Mesenchymal stem cell (in vitro differentiated cells and primary cell): ENCODE data around the gene MST1. TPM values are rescaled to one million over a fixed set of nuclear protein-coding genes. Genes with fewer than 3 reads are reported as not detected.

Experiments used
- DNase-seq: peaks from one replicate; pipeline ENCODE4 v3.0.0-alpha.2; 2013
- H2AFZ ChIP-seq: one replicate; pipeline ENCODE4 v1.6.1; 2013; ENCODE audit warnings: low read depth, mild to moderate bottlenecking, control low read depth, inconsistent platforms, low read length, moderate library complexity
- H2AK5ac ChIP-seq: 2 replicates; pipeline ENCODE4 v1.6.1; 2013; ENCODE audit warnings: low read length, moderate library complexity, mild to moderate bottlenecking, inconsistent platforms; ENCODE audit not compliant: severe bottlenecking
- H2BK120ac ChIP-seq: one replicate; pipeline ENCODE4 v1.6.1; 2013; ENCODE audit warnings: low read depth, mild to moderate bottlenecking, inconsistent platforms, low read length, moderate library complexity
- H2BK12ac ChIP-seq, 2 experiments: one replicate each; pipeline ENCODE4 v1.6.1; 2013; ENCODE audit warnings: inconsistent platforms in 2 of 2, low read length in 2 of 2, mild to moderate bottlenecking in 2 of 2, moderate library complexity in 2 of 2, control low read depth in 1 of 2
- H2BK15ac ChIP-seq: one replicate; pipeline ENCODE4 v1.6.1; 2013; ENCODE audit warnings: mild to moderate bottlenecking, low read depth, inconsistent platforms; ENCODE audit not compliant: poor library complexity, severe bottlenecking
- H2BK5ac ChIP-seq: 2 replicates; pipeline ENCODE4 v1.6.1; 2013; ENCODE audit warnings: low read depth, mild to moderate bottlenecking, low read length, control low read depth, inconsistent platforms; ENCODE audit not compliant: poor library complexity, severe bottlenecking
- H3K14ac ChIP-seq, 2 experiments: one replicate each; pipeline ENCODE4 v1.6.1; 2013; ENCODE audit warnings: inconsistent platforms in 2 of 2, low read length in 2 of 2, control low read depth in 1 of 2, mild to moderate bottlenecking in 1 of 2, moderate library complexity in 1 of 2
- H3K18ac ChIP-seq, 2 experiments: one replicate each; pipeline ENCODE4 v1.6.1; 2013; ENCODE audit warnings: inconsistent platforms in 2 of 2, low read length in 2 of 2, control low read depth in 1 of 2, low read depth in 1 of 2, mild to moderate bottlenecking in 1 of 2
- H3K23ac ChIP-seq, 2 experiments: one replicate each; pipeline ENCODE4 v1.6.1; 2013; ENCODE audit warnings: inconsistent platforms in 2 of 2, low read length in 2 of 2, mild to moderate bottlenecking in 2 of 2, moderate library complexity in 2 of 2, control low read depth in 1 of 2
- H3K27ac ChIP-seq: 2 replicates; pipeline ENCODE4 v1.5.1; 2013; ENCODE audit warnings: mild to moderate bottlenecking, moderate library complexity, low read length, control low read depth, inconsistent platforms; ENCODE audit not compliant: poor library complexity, severe bottlenecking
- H3K27me3 ChIP-seq, 2 experiments: 2 replicates each; pipeline versions ENCODE4 v1.6.1 to v1.7.0; 2013; ENCODE audit warnings: low read length in 2 of 2, mild to moderate bottlenecking in 2 of 2, moderate library complexity in 2 of 2, control low read depth in 1 of 2, inconsistent platforms in 1 of 2; ENCODE audit not compliant: control insufficient read depth in 1 of 2, insufficient read depth in 1 of 2
- H3K36me3 ChIP-seq, 2 experiments: 2 replicates each; pipeline versions ENCODE4 v1.6.1 to v1.7.0; 2013; ENCODE audit warnings: low read length in 2 of 2, control low read depth in 1 of 2, inconsistent platforms in 1 of 2, low read depth in 1 of 2, mild to moderate bottlenecking in 1 of 2; ENCODE audit not compliant: insufficient read depth in 2 of 2, control insufficient read depth in 1 of 2
- H3K4ac ChIP-seq, 2 experiments: one replicate each; pipeline ENCODE4 v1.6.1; 2013; ENCODE audit warnings: inconsistent platforms in 2 of 2, low read length in 2 of 2, mild to moderate bottlenecking in 2 of 2, moderate library complexity in 2 of 2, control low read depth in 1 of 2, low read depth in 1 of 2
- H3K4me1 ChIP-seq: 2 replicates; pipeline ENCODE4 v1.6.1; 2013; ENCODE audit warnings: low read depth, low read length, control low read depth; ENCODE audit not compliant: control insufficient read depth, insufficient read depth
- H3K4me2 ChIP-seq: 2 replicates; pipeline ENCODE4 v1.6.1; 2013; ENCODE audit warnings: low read length, mild to moderate bottlenecking, inconsistent platforms; ENCODE audit not compliant: poor library complexity, severe bottlenecking
- H3K4me3 ChIP-seq, 2 experiments: 2 replicates each; pipeline versions ENCODE4 v1.5.1 to v1.7.0; 2013; ENCODE audit warnings: low read length in 2 of 2, mild to moderate bottlenecking in 2 of 2, control low read depth in 1 of 2, low read depth in 1 of 2; ENCODE audit not compliant: insufficient read depth in 1 of 2
- H3K79me1 ChIP-seq: replicated peaks from 2 replicates; pipeline ENCODE4 v1.6.1; 2013; ENCODE audit warnings: mild to moderate bottlenecking, control low read depth, low read length, inconsistent platforms; ENCODE audit not compliant: poor library complexity, severe bottlenecking
- H3K9ac ChIP-seq: 2 replicates; pipeline ENCODE4 v1.7.0; 2013; ENCODE audit warnings: mild to moderate bottlenecking, low read length, moderate library complexity
- H3K9me3 ChIP-seq: 2 replicates; pipeline ENCODE4 v1.7.0; 2013; ENCODE audit warnings: mild to moderate bottlenecking, low read length; ENCODE audit not compliant: control insufficient read depth
- H4K8ac ChIP-seq: one replicate; pipeline ENCODE4 v1.6.1; 2013; ENCODE audit warnings: inconsistent platforms, mild to moderate bottlenecking, low read length, moderate library complexity
- H4K91ac ChIP-seq: one replicate; pipeline ENCODE4 v1.6.1; 2013; ENCODE audit warnings: mild to moderate bottlenecking, low read length, inconsistent platforms
- whole genome bisulfite sequencing: methylation state at CpG from one replicate; pipeline ENCODE4 v1.1.7; 2013; ENCODE audit warnings: mixed read lengths; 5-methylcytosine and 5-hydroxymethylcytosine counted together
- polyA plus RNA-seq, 2 experiments: library from polyadenylated mRNA; stranded (reverse); fragments of 200-250 nt; gene quantifications; one replicate each; pipeline ENCODE4 v1.2.3, GENCODE V29; 2013

MST1 gene
- polyA plus RNA-seq (2013, experiment 1 of 2), result 7.8 TPM
- 7.5 TPM for polyA plus RNA-seq (2013, experiment 2 of 2)

DNA sequence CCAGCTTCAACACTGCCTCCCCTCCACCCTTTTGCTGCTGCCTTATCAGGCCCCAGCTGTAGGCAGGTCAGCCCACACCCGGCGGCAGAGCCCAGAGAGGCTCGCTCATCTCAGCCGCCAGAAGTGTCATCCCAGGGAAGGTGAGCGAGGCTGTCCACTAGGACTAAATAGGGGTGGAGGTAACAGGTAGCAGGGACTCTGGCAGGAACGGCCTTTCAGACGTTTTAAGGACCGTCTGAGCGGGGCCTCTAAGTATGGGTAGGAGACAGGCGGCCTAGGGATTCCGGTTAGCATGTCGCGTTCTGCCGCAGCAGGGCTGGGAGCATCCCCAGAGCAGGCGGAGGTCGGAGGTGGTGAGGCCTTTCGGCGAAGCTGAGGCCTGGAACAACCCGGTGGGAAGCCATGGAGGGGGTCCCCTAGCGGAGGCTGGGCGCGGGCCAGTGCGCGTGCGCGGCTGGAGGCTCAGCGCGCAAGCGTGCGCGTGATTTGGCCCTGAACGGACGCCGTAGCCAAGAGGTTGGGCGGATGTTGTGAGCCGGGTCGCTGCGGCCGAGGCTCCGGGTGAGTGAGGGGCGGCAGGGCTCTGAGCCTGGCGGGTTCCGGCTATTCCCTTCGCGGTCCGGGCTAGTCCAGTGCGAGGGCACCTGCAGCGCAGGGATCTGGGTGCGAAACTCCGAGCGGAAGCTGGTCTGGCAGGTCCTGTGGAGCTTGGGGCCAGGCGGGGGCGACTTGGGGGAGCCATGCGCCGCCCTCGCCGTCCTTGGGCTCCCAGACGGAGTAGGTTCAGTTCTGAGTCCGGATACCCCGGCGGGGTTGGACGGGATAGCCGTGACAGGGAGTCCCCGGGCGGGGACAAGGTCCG is at the start of gene MST1, which contains the start of gene RNF123:
TSS of gene MST1 (minus strand) at position 429 of the 862 bp plus-strand sequence. CDS start 783 bp downstream, outside the sequence.
TSS of gene RNF123 (plus strand) at position 512 of the 862 bp plus-strand sequence. CDS start 1,609 bp downstream, outside the sequence.
- Histone ChIP-seq H3K27ac (no peak within 1 kb of the TSS), H3K4ac (peak within 1 kb of the TSS; percentile 97), H3K9ac (peak within 1 kb of the TSS; percentile 95), H2AFZ (peak within 1 kb of the TSS; percentile 96), H3K23ac (no peak within 1 kb of the TSS), H3K27me3 (no peaks in the 10 kb centered on the region), H3K4me3 (peak within 1 kb of the TSS; percentile 96 to 99), H3K4me2 (peak within 1 kb of the TSS; percentile 96), H3K36me3 (peaks cover 5 to 14% of the 10 kb centered on the region in 2 experiments), H2BK12ac (peak within 1 kb of the TSS in 1 of 2 experiments; percentile 49), H3K18ac (peak within 1 kb of the TSS; percentile 85 to 88), H3K14ac (peak within 1 kb of the TSS in 1 of 2 experiments; percentile 97), H2BK120ac (peak within 1 kb of the TSS; percentile 71), H2BK15ac (no peak within 1 kb of the TSS), H4K91ac (peak within 1 kb of the TSS; percentile 95), H2BK5ac (no peak within 1 kb of the TSS), H3K4me1 (peaks cover 25% of the 10 kb centered on the region), H3K9me3 (no peaks in the 10 kb centered on the region), H2AK5ac (peak within 1 kb of the TSS; percentile 21), H3K79me1 (peaks cover 14% of the 10 kb centered on the region), H4K8ac (peak within 1 kb of the TSS; percentile 99)
- WGBS, result 6% methylated on average over 65 of the region's 66 CpGs
- DNase-seq, result peak; percentile 91

DNA sequence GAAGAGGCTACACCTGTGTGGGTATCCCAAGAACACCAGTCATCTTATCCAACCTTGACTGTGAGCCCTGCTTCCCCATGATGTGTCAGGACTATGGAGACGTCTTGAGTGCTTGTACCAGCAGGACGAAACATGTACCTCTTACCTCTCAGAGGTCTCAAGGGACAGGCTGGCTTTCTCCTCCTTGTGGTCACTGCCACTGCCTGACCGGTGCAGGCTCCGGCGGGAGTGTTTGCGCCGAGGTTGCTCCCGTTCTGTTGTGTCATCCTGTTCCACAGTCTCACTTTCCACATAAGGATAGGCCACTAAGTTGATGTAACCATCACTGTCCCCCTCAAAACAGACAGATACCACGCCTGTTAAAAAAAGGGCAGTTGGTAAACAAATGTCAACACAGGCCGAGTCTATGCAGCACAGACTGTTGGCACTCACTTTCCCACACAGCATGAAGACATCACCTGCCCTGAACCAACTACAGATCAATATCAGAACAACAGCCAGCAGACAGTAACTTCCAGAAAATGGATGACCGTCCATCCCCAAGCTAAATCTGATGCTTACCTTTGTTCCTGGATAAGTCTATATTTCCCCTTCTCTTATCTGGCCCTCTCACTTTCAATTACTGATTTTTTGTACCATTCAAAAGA is 48.9 kb upstream of the MST1 start:
- no peak overlapping the region for H3K4me3 ChIP-seq
- peaks cover 44% of the 10 kb centered on the region for H3K79me1 ChIP-seq
- H3K14ac ChIP-seq, result no peak overlapping the region
- 97% methylated on average over 11 of the region's 11 CpGs for WGBS
- H3K9me3 ChIP-seq, result no peaks in the 10 kb centered on the region
- H2BK5ac ChIP-seq, result no peak overlapping the region
- H3K9ac ChIP-seq, result no peak overlapping the region
- DNase-seq, result no peak
- no peak overlapping the region for H2AFZ ChIP-seq
- H4K8ac ChIP-seq, result no peak overlapping the region
- H4K91ac ChIP-seq, result peak overlapping the region; percentile 70
- H2BK12ac ChIP-seq, result no peak overlapping the region
- no peak overlapping the region for H2BK120ac ChIP-seq
- H3K4ac ChIP-seq, result no peak overlapping the region
- H2BK15ac ChIP-seq, result no peak overlapping the region
- H3K36me3 ChIP-seq, result peaks cover 44 to 81% of the 10 kb centered on the region in 2 experiments
- H3K27me3 ChIP-seq, result no peaks in the 10 kb centered on the region
- H3K27ac ChIP-seq, result no peak overlapping the region
- H3K23ac ChIP-seq, result no peak overlapping the region
- H3K4me2 ChIP-seq, result no peak overlapping the region
- no peaks in the 10 kb centered on the region for H3K4me1 ChIP-seq
- H3K18ac ChIP-seq, result no peak overlapping the region
- no peak overlapping the region for H2AK5ac ChIP-seq

DNA sequence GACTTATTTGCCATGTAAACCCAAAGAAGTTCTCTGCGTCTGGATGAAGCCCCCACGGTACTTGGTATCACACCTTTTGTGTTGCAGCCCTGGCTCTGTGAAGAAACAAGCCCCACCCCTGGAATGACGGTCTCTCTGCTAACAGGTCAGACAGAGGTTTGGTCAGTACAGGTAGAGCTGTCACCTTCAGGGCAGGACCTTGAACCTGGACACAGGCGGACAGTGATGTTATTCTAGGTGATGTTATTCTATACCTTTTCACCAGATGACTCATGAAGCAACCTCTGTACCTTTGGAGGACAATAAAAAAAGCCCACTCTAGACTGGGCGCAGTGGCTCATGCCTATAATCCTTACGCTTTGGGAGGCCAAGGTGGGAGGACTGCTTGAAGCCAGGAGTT is 45.5 kb upstream of the MST1 start:
- H3K9me3 ChIP-seq, result no peaks in the 10 kb centered on the region
- H3K27ac ChIP-seq, result no peak overlapping the region
- no peak overlapping the region for H2BK15ac ChIP-seq
- H3K23ac ChIP-seq, result no peak overlapping the region
- H3K4me2 ChIP-seq, result no peak overlapping the region
- H3K79me1 ChIP-seq, result peaks cover 45% of the 10 kb centered on the region
- H4K91ac ChIP-seq, result no peak overlapping the region
- no peak overlapping the region for H3K4ac ChIP-seq
- H3K14ac ChIP-seq, result no peak overlapping the region
- no peaks in the 10 kb centered on the region for H3K27me3 ChIP-seq
- no peaks in the 10 kb centered on the region for H3K4me1 ChIP-seq
- H4K8ac ChIP-seq, result no peak overlapping the region
- H3K36me3 ChIP-seq, result peaks cover 57 to 88% of the 10 kb centered on the region in 2 experiments
- no peak overlapping the region for H2AFZ ChIP-seq
- DNase-seq, result no peak
- no peak overlapping the region for H2BK12ac ChIP-seq
- no peak overlapping the region for H2BK5ac ChIP-seq
- no peak overlapping the region for H3K9ac ChIP-seq
- no peak overlapping the region for H3K18ac ChIP-seq
- H3K4me3 ChIP-seq, result no peak overlapping the region
- H2AK5ac ChIP-seq, result no peak overlapping the region
- H2BK120ac ChIP-seq, result no peak overlapping the region
- WGBS, result 98% methylated on average over 6 of the region's 6 CpGs

DNA sequence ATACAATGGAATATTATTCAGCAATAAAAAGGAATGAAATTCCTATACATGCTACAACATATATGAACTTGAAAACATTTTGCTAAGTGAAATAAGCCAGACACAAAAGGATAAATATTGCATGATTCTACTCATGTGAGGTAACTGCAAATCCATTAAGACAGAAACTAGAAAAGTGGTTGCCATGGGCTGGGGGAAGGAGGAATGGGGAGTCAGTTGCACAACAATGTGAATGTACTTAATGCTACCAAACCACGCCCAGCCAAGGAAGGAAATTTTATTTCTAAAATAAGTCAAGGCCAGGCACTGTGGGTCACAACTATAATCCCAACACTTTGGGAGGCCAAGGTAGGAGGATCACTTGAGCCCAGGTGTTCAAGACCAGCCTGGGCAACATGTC is 44.3 kb upstream of the MST1 start:
- Histone ChIP-seq H3K23ac (no peak overlapping the region), H4K91ac (no peak overlapping the region), H3K27ac (no peak overlapping the region), H2BK5ac (no peak overlapping the region), H3K27me3 (no peaks in the 10 kb centered on the region), H3K9ac (no peak overlapping the region), H3K4me1 (no peaks in the 10 kb centered on the region), H3K18ac (no peak overlapping the region), H3K4me2 (no peak overlapping the region), H3K4ac (no peak overlapping the region), H3K14ac (no peak overlapping the region), H2BK12ac (no peak overlapping the region), H3K79me1 (peaks cover 41% of the 10 kb centered on the region), H3K36me3 (peaks cover 56 to 82% of the 10 kb centered on the region in 2 experiments), H3K9me3 (no peaks in the 10 kb centered on the region), H3K4me3 (no peak overlapping the region), H4K8ac (no peak overlapping the region), H2AFZ (no peak overlapping the region), H2AK5ac (no peak overlapping the region), H2BK120ac (no peak overlapping the region), H2BK15ac (no peak overlapping the region)
- WGBS, result 100% methylated on average over 1 of the region's 1 CpG
- peak; percentile 41 for DNase-seq
